ENCODE measurements around the gene BTBD9. TPM values are rescaled to one million over a fixed set of nuclear protein-coding genes. Genes with fewer than 3 reads are reported as not detected.

Gene BTBD9
- total RNA-seq, 6 experiments from 2014 or later = 11.0 to 12.7 (median 12.5) TPM

GRCh38 chr6:38270367-38270766, 369.4 kb downstream of the BTBD9 start:
- no peak for TF ChIP-seq CTCF (IDR thresholded peaks at IDR 0.05)
- DNase-seq = no peak
- H3K27ac Mint-ChIP-seq = no peak overlapping the region
- no peaks in the 10 kb centered on the region for H3K27me3 Mint-ChIP-seq (ENCODE audit: insufficient read depth)
- no peak overlapping the region for H3K4me3 Mint-ChIP-seq
- no peaks in the 10 kb centered on the region; the same call in none of the 2 replicates for H3K36me3 Mint-ChIP-seq (ENCODE audit: low read depth)
- no peaks in the 10 kb centered on the region for H3K9me3 Mint-ChIP-seq
- peaks cover 80% of the 10 kb centered on the region for H3K4me1 Mint-ChIP-seq (ENCODE audit: low read depth)

DNA sequence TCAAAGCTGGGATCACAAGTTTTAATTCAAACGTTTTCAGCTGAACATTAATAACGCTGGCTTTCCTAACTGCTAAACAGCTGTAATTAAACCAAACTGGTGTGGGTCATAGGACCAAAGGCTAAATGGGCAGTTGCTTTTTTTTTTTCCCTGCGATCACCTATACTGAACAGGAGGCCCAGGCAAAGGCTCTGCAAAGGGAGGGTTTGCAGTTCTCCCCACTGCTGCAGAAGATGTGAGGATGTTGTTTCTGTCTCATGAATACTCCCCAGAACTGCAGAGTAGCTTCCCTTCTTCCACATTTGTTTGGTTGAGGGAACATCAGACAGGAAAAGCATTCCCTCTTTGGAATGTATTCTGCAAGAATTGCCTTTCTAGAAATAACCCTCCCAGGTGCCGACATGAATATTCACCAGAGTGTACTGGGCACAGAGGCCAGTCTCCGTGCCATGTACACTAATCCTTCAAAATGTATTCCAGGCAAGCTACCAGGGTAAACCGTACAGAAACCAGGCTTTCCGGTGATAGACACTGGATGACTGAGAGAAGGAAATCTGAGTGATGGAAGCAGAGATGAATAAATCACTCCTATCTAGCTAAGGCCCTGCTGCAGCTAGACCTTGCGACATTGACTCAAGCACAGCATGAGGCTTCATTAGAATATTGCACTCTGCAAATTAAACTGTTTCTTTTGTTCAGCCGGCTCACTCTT, 370.1 kb downstream of the BTBD9 start:
- H3K36me3 Mint-ChIP-seq (ENCODE audit: low read depth) = no peaks in the 10 kb centered on the region; the same call in none of the 2 replicates
- no peak for TF ChIP-seq CTCF (IDR thresholded peaks at IDR 0.05)
- no peak overlapping the region for H3K4me3 Mint-ChIP-seq
- DNase-seq = no peak
- H3K27ac Mint-ChIP-seq = no peak overlapping the region
- H3K27me3 Mint-ChIP-seq (ENCODE audit: insufficient read depth) = no peaks in the 10 kb centered on the region
- no peaks in the 10 kb centered on the region for H3K9me3 Mint-ChIP-seq
- peaks cover 86% of the 10 kb centered on the region for H3K4me1 Mint-ChIP-seq (ENCODE audit: low read depth)

- TF ChIP-seq CTCF (IDR thresholded peaks at IDR 0.05) = no peak
- H3K27ac Mint-ChIP-seq = no peak overlapping the region
- no peaks in the 10 kb centered on the region for H3K9me3 Mint-ChIP-seq
- peaks cover 91% of the 10 kb centered on the region for H3K4me1 Mint-ChIP-seq (ENCODE audit: low read depth)
- H3K27me3 Mint-ChIP-seq (ENCODE audit: insufficient read depth) = no peaks in the 10 kb centered on the region
- DNase-seq = no peak
- peaks cover 6% of the 10 kb centered on the region for H3K36me3 Mint-ChIP-seq (ENCODE audit: low read depth)
- no peak overlapping the region for H3K4me3 Mint-ChIP-seq
Observed at GRCh38 chr6:38268342-38268741, 371.4 kb downstream of the BTBD9 start.

DNA sequence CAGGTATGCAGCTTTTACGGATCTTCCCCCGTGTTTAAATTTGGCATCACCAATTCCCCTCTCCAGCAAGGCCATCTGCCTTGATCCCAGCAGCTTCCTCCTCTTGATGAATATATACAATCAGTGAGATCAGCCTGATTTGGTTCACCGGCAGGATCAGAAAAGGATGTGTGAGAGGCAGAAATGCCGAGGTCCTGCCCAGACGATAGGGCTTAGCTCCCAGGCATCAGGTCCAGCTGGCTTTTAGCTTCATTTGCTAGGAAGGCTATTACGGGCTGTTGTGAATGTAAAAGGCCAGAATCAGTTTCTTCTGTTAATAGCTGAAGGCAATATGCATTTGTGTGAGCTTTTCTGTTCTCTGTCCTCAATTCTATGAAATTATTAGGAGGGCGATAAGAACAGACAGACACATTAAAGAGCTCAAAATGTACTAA, 372.8 kb downstream of the BTBD9 start:
- no peak for TF ChIP-seq CTCF (IDR thresholded peaks at IDR 0.05)
- Mint-ChIP-seq H3K27me3 (ENCODE audit: insufficient read depth) (no peaks in the 10 kb centered on the region), H3K4me1 (ENCODE audit: low read depth) (peaks cover 91% of the 10 kb centered on the region), H3K9me3 (no peaks in the 10 kb centered on the region), H3K36me3 (ENCODE audit: low read depth) (peaks cover 6% of the 10 kb centered on the region), H3K27ac (peak overlapping the region; percentile 53; the same call in 1 of the 2 replicates), H3K4me3 (peak overlapping the region; percentile 3; the same call in 1 of the 2 replicates)
- DNase-seq = peak; percentile 3

DNA sequence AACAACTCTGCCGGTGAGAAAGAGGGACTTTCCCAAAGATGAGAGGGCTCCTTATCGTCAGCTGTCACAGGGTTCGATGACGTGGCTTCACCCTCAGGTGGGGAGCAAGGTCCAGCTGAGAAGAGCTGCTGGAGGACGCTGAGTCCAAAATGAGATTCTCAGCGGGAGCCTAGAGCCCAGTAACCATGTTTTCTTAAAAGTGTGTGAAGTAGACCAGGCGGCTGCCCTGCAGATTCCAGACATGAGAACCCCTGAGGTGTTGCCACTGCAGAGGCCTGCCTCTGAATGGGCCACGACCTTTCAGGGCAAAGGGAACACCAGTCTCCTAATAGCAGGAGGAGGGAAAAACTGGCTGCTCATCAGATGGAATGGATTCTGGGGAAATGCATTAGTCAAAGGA, 375.1 kb downstream of the BTBD9 start:
- peaks cover 91% of the 10 kb centered on the region for H3K4me1 Mint-ChIP-seq (ENCODE audit: low read depth)
- H3K27ac Mint-ChIP-seq = no peak overlapping the region
- no peak for TF ChIP-seq CTCF (IDR thresholded peaks at IDR 0.05)
- no peaks in the 10 kb centered on the region for H3K9me3 Mint-ChIP-seq
- no peak overlapping the region for H3K4me3 Mint-ChIP-seq
- DNase-seq = no peak
- H3K36me3 Mint-ChIP-seq (ENCODE audit: low read depth) = peaks cover 7% of the 10 kb centered on the region
- H3K27me3 Mint-ChIP-seq (ENCODE audit: insufficient read depth) = no peaks in the 10 kb centered on the region
